B cell (primary cell): ENCODE results near the gene NOS3. TPM values are rescaled to one million over a fixed set of nuclear protein-coding genes. Genes with fewer than 3 reads are reported as not detected.

ENCODE experiments used
- ATAC-seq: fragments of 200-7000 bp; cut with Tn5 transposase; one replicate; pipeline ENCODE4 v1.10.0; 2021; ENCODE audit warnings: low read depth, mild to moderate bottlenecking, moderate number of reproducible peaks, moderate library complexity
- CTCF ChIA-PET: fragments of 350-600 bp; sonication (Branson Sonifier 250); formaldehyde crosslinking; loops from one replicate; lab custom pipeline; 2021; ENCODE audit warnings: antibody characterized with exemption, inconsistent platforms; lab: Charles Lee
- POLR2A ChIA-PET: fragments of 350-600 bp; sonication (Branson Sonifier 250); formaldehyde crosslinking; loops from one replicate; lab custom pipeline; 2021; ENCODE audit warnings: antibody characterized with exemption; lab: Charles Lee
- DNase-seq: peaks from one replicate; pipeline ENCODE4 v3.0.0; 2013
- H2AFZ ChIP-seq: 2 replicates; pipeline ENCODE4 v1.6.1; 2012; ENCODE audit warnings: mild to moderate bottlenecking, low read depth, low read length; ENCODE audit not compliant: insufficient read depth, poor library complexity, severe bottlenecking
- H3K27ac ChIP-seq, 2 donors: 1 replicate in 1 of 2; 2 replicates in 1 of 2; pipeline ENCODE4 v1.5.1; 2012 to 2013; ENCODE audit warnings: low read length in 2 of 2, mild to moderate bottlenecking in 2 of 2, moderate library complexity in 1 of 2
- H3K27me3 ChIP-seq, 4 experiments: fragments of 200-600 bp in 1 of 4; sonication (generic) in 1 of 4; replicated peaks in 1 of 4; 1 replicate in 2 of 4; 2 replicates in 2 of 4; pipeline versions ENCODE4 v1.6.1 to v1.7.0; 2013 to 2016; ENCODE audit warnings: low read length in 3 of 4, mild to moderate bottlenecking in 2 of 4, mixed read lengths in 1 of 4, moderate library complexity in 1 of 4; ENCODE audit not compliant: insufficient read depth in 4 of 4, control insufficient read depth in 3 of 4; ENCODE audit errors: control extremely low read depth in 1 of 4
- H3K36me3 ChIP-seq, 2 experiments: replicated peaks in 1 of 2; 1 replicate in 1 of 2; 2 replicates in 1 of 2; pipeline versions ENCODE4 v1.6.1 to v1.7.1; 2013; ENCODE audit warnings: low read length in 1 of 2; ENCODE audit not compliant: insufficient read depth in 2 of 2, control insufficient read depth in 1 of 2; ENCODE audit errors: control extremely low read depth in 1 of 2, extremely low read depth in 1 of 2
- H3K4me1 ChIP-seq, 2 donors: fragments of 200-600 bp in 1 of 2; sonication (generic) in 1 of 2; 1 replicate in 1 of 2; 2 replicates in 1 of 2; pipeline versions ENCODE4 v1.5.1 to v1.6.1; 2013 to 2017; ENCODE audit warnings: low read length in 2 of 2; ENCODE audit not compliant: control insufficient read depth in 2 of 2, insufficient read depth in 2 of 2
- H3K4me2 ChIP-seq: replicated peaks from 2 replicates; pipeline ENCODE3; 2012; ENCODE audit warnings: mild to moderate bottlenecking, low read depth, low read length; ENCODE audit not compliant: poor library complexity, severe bottlenecking
- H3K4me3 ChIP-seq, 5 experiments: fragments of 200-600 bp in 1 of 5; sonication (generic) in 1 of 5; 1 replicate in 3 of 5; 2 replicates in 2 of 5; pipeline versions ENCODE4 v1.5.1 to v1.7.0; 2011 to 2016; ENCODE audit warnings: low read length in 4 of 5, mild to moderate bottlenecking in 4 of 5, low read depth in 2 of 5, control low read depth in 1 of 5, moderate library complexity in 1 of 5; ENCODE audit not compliant: insufficient read depth in 1 of 5; ENCODE audit errors: control extremely low read depth in 1 of 5, extremely low read depth in 1 of 5
- H3K79me2 ChIP-seq: fragments of 200-600 bp; sonication (generic); one replicate; pipeline ENCODE4 v1.6.0; 2016; ENCODE audit warnings: low read length; ENCODE audit not compliant: control insufficient read depth, insufficient read depth
- H3K9ac ChIP-seq: fragments of 200-600 bp; sonication (generic); 2 replicates; pipeline ENCODE4 v1.6.1; 2017; ENCODE audit warnings: mild to moderate bottlenecking, low read length, moderate library complexity
- H3K9me3 ChIP-seq, 3 donors: one replicate each; pipeline versions ENCODE4 v1.6.1 to v1.7.1; 2013; ENCODE audit warnings: low read length in 2 of 3; ENCODE audit not compliant: control insufficient read depth in 2 of 3, insufficient read depth in 1 of 3; ENCODE audit errors: control extremely low read depth in 1 of 3
- H4K20me1 ChIP-seq: 2 replicates; pipeline ENCODE4 v1.6.0; 2012; ENCODE audit warnings: mild to moderate bottlenecking, low read length; ENCODE audit not compliant: insufficient read depth, control insufficient read depth, poor library complexity, severe bottlenecking
- H3K27ac Mint-ChIP-seq: one replicate; pipeline ENCODE4 v1.8.0; 2021; ENCODE audit warnings: mixed read lengths
- H3K27me3 Mint-ChIP-seq: one replicate; pipeline ENCODE4 v1.8.0; 2021; ENCODE audit warnings: mixed read lengths
- H3K4me1 Mint-ChIP-seq: one replicate; pipeline ENCODE4 v1.8.0; 2021; ENCODE audit warnings: mixed read lengths
- H3K4me3 Mint-ChIP-seq: one replicate; pipeline ENCODE4 v1.8.0; 2021; ENCODE audit warnings: mixed read lengths
- H3K9me3 Mint-ChIP-seq: one replicate; pipeline ENCODE4 v1.8.0; 2022; ENCODE audit warnings: mixed read lengths; ENCODE audit not compliant: insufficient read depth
- EZH2 ChIP-seq: IDR thresholded peaks from 2 replicates; pipeline ENCODE4 v1.6.1; 2012; ENCODE audit warnings: borderline replicate concordance, low read depth, mild to moderate bottlenecking, moderate library complexity, low read length; ENCODE audit not compliant: insufficient read depth, poor library complexity, severe bottlenecking
- WGBS: methylation state at CpG from one replicate; pipeline ENCODE4 v1.1.5; 2013; ENCODE audit warnings: missing lambda C conversion rate; ENCODE audit not compliant: insufficient coverage; 5-methylcytosine and 5-hydroxymethylcytosine counted together
- intact Hi-C: fragments of 100-400 bp; cut with micrococcal nuclease; formaldehyde crosslinking; loops from one replicate; pipeline ENCODE4 v1.10.0; 2022
- polyA plus RNA-seq: library from polyadenylated mRNA; depleted of rRNA; stranded (reverse); fragments of >200 nt; gene quantifications from 2 replicates; pipeline ENCODE4 v1.2.3, GENCODE V29; 2012
- total RNA-seq, 2 donors: library from RNA; stranded (reverse); fragments of 120-200 nt in 1 of 2; gene quantifications; 1 replicate in 1 of 2; 2 replicates in 1 of 2; pipeline versions ENCODE4 v1.2.3 to v1.2.4, GENCODE V29; 2013 to 2022
- TF ChIP-seq, protein P1 (sequence below): fragments of 200-600 bp; IDR thresholded peaks from one replicate; pipeline ENCODE4 v1.8.0; 2022; ENCODE audit warnings: antibody characterized with exemption, mild to moderate bottlenecking

The NOS3 gene
- total and polyA plus RNA-seq, 2 donors (not counting 1 experiment from before 2014, with no cell fraction given): 0.39 to 0.54 TPM

DNA sequence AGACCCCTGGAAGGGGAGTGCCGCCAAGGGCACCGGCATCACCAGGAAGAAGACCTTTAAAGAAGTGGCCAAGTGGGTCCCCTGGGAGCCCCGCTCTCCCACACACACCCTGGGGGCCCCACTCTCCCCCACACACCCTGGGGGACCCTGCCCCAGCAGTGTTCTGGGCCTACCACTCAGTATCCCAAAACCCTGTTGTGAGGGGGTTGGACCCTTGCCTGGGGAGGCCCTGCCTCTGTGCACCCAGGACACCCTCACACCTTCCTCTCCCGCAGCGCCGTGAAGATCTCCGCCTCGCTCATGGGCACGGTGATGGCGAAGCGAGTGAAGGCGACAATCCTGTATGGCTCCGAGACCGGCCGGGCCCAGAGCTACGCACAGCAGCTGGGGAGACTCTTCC lies 10.7 kb downstream of the NOS3 start:
- intact Hi-C loops: no loop called here
- ATAC-seq (no peak), DNase-seq (no peak)
- peaks cover 0 to 12% (median 0%) of the 10 kb centered on the region in 3 donors for H3K9me3 ChIP-seq
- 96% methylated on average over 14 of the region's 16 CpGs for WGBS
- ChIA-PET POLR2A (no interaction called here), CTCF (no interaction called here)
- no peak overlapping the region for H3K9ac ChIP-seq
- H3K4me1 ChIP-seq: peaks cover 0 to 5% of the 10 kb centered on the region in 2 donors
- no peak for TF ChIP-seq EZH2
- TF ChIP-seq, protein P1, sequence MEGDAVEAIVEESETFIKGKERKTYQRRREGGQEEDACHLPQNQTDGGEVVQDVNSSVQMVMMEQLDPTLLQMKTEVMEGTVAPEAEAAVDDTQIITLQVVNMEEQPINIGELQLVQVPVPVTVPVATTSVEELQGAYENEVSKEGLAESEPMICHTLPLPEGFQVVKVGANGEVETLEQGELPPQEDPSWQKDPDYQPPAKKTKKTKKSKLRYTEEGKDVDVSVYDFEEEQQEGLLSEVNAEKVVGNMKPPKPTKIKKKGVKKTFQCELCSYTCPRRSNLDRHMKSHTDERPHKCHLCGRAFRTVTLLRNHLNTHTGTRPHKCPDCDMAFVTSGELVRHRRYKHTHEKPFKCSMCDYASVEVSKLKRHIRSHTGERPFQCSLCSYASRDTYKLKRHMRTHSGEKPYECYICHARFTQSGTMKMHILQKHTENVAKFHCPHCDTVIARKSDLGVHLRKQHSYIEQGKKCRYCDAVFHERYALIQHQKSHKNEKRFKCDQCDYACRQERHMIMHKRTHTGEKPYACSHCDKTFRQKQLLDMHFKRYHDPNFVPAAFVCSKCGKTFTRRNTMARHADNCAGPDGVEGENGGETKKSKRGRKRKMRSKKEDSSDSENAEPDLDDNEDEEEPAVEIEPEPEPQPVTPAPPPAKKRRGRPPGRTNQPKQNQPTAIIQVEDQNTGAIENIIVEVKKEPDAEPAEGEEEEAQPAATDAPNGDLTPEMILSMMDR: no peak
- H3K27me3 Mint-ChIP-seq: peaks cover 16% of the 10 kb centered on the region
- H3K9me3 Mint-ChIP-seq: no peaks in the 10 kb centered on the region
- no peaks in the 10 kb centered on the region for H3K4me1 Mint-ChIP-seq
- H3K27ac ChIP-seq: no peak overlapping the region
- no peak overlapping the region for H3K27ac Mint-ChIP-seq
- peaks cover 0 to 26% (median 4%) of the 10 kb centered on the region in 4 experiments for H3K27me3 ChIP-seq
- no peaks in the 10 kb centered on the region for H4K20me1 ChIP-seq
- no peak overlapping the region for H2AFZ ChIP-seq
- no peak overlapping the region for H3K4me3 ChIP-seq
- H3K4me3 Mint-ChIP-seq: no peak overlapping the region
- H3K36me3 ChIP-seq: no peaks in the 10 kb centered on the region
- no peaks in the 10 kb centered on the region for H3K79me2 ChIP-seq
- no peak overlapping the region for H3K4me2 ChIP-seq

DNA sequence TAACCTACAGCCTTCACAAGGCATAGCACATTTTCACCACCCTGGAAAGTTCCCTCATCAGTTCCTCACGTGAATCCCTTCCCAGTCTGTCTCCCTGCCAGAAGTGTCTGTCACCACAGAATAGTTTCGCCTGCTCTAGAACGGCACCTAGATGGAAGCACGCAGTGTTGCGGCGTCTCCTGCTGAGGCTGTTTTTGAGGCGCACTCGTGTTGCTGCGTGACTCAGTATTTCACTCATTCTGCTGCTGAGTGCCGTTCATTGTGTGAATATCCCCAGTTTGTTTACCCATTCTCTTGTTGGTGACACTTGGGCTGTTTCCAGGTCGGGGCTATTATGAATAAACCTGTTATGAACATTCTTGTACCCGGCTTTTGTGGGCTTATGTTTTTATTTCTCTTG lies 12.8 kb downstream of the NOS3 start:
- H3K9me3 Mint-ChIP-seq: no peaks in the 10 kb centered on the region
- no peak overlapping the region for H3K4me3 Mint-ChIP-seq
- Histone ChIP-seq H3K4me1 (peaks cover 7 to 11% of the 10 kb centered on the region in 2 donors), H3K79me2 (no peaks in the 10 kb centered on the region), H3K9ac (no peak overlapping the region), H2AFZ (no peak overlapping the region), H4K20me1 (no peaks in the 10 kb centered on the region), H3K4me3 (no peak overlapping the region), H3K27ac (no peak overlapping the region), H3K36me3 (no peaks in the 10 kb centered on the region), H3K27me3 (peaks cover 0 to 6% (median 0%) of the 10 kb centered on the region in 4 experiments), H3K4me2 (no peak overlapping the region), H3K9me3 (peaks cover 0 to 5% (median 0%) of the 10 kb centered on the region in 3 donors)
- ChIA-PET POLR2A (no interaction called here), CTCF (no interaction called here)
- ATAC-seq (no peak), DNase-seq (no peak)
- 95% methylated on average over 10 of the region's 12 CpGs for WGBS
- H3K27me3 Mint-ChIP-seq: peaks cover 9% of the 10 kb centered on the region
- H3K4me1 Mint-ChIP-seq: peaks cover 9% of the 10 kb centered on the region
- H3K27ac Mint-ChIP-seq: no peak overlapping the region
- intact Hi-C loops: no loop called here
- TF ChIP-seq EZH2: no peak
- TF ChIP-seq, protein P1: no peak
